ENCODE measurements around the gene NUDT4.
"Not testable (repeated sequence)": the region's sequence is repeated elsewhere in the genome, so short reads cannot be mapped to it uniquely, and the experiment has no call there.

The NUDT4 gene

DNA sequence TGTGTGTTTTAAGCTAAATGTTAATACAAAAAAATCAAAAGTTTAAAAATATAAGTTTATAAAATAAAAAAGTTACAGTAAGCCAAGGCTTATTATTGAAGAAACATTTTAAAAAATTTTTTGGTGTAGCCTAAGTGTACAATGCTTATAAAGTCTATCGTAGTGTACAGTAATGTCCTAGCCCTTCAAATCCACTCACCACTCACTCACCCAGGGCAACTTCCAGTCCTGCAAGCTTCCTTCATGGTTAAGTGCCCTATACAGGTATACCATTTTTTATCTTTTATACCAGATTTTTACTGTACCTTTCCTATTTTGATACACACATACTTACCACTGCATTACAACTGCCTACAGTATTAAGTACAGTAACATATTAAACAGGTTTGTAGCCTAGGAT, 52.1 kb downstream of the NUDT4 start:
- no peak for DNase-seq

DNA sequence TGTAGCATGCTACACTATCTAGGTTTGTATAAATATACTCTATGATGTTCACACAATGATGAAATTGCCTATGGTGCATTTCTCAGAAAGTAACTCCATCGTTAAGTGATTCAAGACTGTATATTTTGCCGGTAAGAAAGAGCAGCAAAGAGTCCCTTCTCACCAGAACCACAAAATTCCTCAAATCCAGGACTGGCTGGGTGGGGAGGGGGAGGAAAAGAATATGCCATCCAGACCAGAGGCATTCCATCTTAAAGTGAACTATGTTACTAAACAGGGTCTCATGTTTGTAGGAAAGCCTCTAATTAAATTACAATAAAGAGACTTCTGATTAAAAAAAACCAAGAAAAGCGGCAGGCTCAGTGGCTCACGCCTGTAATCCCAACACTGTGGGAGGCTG, 52.6 kb downstream of the NUDT4 start:
- DNase-seq = no peak

DNA sequence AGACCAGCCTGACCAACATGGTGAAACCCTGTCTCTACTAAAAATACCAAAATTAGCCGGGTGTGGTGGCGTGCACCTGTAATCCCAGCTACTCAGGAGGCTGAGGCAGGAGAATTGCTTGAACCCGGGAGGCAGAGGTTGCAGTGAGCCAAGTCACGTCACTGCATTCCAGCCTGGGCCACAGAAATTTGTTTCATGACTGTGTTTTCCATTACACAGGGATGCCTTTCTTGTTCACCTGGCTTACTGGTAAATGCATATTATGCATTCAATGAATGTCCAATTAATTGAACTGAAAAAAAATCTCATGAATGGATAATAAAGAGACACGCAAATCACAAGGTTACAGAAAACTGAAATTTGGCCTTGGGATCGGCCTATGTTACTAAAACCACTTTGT, 54.3 kb downstream of the NUDT4 start:
- not testable (repeated sequence) for DNase-seq

DNA sequence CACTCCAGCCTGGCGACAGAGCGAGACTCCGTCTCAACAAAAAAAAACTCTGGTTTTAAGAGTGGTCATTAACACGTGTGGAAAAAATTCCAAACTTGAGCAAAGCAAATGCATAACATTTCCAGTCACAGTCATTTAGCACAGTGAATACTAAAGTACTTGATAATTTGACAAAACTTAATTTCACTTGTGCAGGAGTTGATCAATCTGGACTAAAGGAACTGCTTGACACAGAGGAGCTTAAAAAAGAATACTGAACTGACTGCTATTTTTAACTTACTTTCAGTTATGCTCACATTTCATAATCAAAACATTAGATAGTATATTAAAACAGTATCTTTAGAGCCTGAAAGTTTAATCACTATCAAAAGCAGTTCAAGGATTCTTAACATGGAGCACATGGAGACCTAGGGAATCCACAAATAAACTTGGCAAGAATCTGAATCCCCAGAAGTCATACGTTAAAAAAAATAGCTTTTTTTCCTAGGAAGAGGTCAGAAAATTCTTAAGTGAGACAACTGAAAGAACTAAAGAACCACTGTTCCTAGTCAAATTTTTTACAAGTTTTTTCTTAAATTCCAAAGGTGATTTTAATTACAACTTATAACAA, 56.6 kb downstream of the NUDT4 start:
- DNase-seq = no peak

DNA sequence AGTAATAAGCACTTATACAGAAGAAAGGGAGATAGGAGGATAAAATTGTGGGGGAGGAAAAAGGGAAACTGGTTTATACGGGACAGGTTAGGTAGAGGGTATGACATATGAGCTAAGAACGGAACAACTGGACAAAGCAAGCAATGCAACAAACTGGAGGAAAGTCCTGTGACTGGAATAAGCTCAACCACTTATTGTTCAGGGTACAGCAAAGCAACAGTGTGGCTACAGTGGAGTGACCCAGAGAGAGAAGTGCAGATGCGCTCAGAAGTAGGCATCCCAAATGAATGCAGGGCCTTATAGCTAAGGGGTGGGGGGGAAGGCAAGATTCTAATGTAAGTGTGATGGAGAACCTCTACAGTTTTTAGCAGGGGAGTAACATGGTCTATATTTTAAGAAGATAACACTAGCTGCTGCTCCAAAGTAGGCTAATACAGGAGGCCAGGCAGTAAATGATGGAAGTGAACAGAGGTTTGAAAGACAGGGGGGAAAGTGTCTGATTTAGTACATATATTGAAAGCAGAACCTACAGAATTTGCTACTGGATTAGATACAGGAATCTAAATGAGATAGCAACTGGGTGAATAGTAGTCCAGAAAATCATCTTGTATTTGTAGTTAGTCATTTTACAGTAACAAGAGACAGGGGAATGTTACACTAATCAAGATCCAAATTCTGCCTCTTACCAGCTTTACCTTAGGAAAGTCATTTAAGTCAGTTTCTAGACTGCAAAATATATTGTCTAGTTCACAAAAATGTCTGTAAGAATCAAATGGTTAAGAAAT, 60.7 kb downstream of the NUDT4 start:
- DNase-seq = no peak

DNA sequence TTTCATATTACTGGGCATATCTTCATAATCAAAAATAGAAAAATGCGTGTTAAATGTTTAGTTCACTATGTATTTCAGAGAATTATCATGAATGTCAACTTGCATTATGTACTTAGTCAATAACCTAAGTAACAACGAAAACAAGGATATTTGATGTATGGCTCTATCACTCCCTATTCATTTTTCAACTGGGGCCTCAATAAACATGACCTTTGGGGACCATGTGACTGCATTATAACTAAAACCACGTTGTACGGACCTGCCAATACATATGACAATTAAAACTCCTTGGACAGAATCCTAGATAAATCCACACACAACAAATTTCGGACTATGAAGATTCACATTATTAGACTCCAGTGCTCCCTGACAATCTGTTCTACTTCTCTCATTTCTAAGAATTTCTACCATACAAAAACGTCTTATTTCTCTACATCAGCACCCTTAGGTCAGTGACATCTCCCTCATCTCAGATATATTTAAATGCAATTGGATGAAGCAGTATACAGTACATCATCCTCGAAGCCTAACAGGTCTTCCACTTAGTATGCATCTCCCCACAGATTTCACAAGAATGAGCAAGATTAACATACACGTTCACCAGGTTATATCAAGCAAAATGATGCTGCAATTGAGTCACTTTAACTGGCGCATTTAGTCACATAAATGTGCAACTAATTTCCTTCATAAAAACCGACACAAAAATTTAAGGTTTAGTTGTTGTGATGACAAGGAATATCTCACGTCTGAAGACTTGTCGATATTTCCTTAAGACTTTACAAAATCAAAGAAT, 62.5 kb downstream of the NUDT4 start:
- DNase-seq = peak; percentile 40

DNA sequence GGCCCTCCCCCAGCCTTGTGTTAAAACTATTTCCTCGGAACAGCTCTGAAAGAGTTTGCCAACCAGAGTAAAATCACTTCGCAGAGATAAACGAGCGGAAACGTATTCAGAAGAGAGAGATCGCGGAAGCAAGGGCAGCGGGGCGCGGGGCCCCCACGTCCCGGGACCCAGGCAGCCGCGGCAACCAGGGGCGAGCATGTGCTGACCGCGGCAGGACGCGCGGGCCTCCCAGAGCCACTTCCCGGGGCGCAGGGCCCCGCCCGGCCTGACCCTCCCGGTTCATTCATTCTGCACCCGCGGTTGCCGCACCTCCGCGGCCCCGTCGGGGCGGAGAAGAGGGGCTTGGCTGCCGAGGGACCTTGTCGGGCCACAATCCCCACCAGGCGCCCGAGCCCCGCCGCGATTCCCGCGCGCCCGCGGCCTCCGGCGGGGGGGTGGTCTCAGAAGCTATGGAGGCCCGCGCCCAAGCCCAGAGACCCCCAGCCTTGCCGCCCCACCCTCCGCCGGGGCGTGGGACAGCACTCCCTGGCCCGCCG, 63.4 kb downstream of the NUDT4 start:
- DNase-seq = peak; percentile 48

DNA sequence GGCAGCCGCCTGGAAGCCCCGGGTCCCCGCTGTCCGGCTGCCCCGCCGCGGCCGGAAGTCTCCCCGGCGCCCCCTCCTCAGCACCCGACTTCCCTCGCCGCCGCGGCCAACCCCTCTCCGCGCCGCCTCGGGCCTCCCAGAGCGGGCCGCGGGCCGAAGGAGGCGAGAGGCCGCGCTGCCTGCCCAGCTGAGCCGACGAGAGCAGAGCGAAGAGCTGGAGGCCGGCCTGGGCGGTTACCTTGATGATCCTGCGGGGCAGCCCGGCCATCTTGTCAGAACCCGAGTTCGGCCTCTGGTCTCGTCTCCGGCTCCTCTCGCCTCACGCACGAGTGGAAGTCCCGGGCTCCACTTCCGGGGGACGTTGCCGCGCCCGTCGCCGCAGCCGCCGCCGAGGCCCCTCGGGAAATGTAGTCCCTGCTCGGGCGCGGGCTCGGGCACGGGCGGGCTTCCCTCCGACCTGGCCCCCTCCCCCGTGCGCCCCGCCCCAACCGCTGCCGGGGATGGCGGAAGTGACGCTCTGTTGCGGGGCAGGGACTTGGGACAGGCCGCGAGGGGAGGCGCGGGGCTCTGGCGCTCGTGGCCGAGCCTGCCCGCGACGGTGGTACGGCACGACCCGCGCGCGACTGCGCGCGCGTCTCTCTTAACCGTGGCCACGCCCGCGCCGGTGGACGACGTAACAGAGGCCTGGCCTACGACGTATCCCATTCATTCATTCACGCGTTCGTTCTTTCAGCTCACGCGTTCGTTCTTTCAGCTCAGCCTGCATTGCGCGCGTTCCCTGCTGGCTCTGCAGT, 64.1 kb downstream of the NUDT4 start, which contains the start of gene UBE2N:
TSS of gene UBE2N (minus strand) at position 331 of the 794 bp plus-strand sequence. CDS start at position 268, 63 bp downstream.
- DNase-seq = peak; percentile 94

DNA sequence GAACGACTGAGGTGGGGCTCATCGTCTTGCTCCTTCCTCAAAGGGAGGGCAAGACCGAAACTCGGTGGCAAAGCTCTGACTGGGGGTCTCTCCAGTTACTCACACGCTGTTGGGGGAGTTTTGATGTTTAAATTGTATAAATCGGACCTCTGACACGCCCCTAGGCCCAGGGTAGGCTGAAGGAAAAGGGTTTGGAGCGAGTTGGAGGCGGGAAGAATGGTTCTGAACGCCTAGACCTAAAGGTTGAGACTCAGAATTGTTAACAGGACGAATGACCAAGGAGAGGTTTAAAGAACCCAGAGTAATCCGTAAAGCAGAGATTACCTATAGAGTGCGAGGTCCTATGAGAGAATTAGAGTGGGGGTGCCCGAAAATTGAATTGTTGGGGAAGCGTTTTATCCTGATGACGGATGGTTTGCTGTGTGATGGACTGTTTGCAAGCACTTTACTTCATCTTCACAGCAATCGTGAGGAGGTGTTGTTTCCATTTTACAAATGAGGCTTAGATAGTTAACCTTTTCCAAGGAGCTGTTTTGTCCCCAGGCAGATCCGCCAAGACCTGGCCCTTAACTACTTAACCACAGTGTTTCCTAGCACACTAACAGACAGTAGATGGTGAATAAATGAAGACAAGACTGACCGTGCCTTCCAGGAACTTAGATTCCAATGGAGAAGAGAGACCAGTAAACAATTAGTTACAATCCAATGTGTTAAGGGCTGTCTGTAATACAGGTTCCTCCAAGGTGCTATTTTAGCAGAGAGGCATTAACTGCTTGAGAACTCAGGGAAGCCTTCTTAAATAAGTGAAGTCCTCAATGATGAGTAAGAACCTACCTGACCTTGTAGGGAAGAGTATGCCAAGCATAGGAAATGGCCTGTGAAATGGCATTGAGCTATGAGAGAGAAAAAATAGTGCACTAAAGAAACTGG, 65.0 kb downstream of the NUDT4 start:
- DNase-seq = no peak

DNA sequence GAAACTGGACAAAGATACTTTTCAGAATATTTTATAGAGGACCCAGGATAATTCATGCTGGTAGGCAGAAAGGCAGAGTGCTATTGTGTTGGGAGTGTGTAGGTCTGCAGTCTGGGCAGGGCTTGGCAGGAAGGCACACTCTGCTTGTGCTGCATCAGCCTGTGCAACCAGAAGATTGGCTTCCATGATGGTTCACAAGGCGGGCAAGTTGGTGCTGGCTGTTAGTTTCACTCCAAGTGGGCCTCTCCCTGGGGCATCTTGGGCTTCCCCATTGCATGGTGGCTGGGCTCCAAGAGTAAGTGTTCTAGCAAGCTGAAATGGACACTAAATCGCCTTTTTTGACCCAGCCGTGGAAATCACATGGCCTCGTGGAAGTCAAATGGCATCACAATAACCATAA, 65.9 kb downstream of the NUDT4 start:
- no peak for DNase-seq

DNA sequence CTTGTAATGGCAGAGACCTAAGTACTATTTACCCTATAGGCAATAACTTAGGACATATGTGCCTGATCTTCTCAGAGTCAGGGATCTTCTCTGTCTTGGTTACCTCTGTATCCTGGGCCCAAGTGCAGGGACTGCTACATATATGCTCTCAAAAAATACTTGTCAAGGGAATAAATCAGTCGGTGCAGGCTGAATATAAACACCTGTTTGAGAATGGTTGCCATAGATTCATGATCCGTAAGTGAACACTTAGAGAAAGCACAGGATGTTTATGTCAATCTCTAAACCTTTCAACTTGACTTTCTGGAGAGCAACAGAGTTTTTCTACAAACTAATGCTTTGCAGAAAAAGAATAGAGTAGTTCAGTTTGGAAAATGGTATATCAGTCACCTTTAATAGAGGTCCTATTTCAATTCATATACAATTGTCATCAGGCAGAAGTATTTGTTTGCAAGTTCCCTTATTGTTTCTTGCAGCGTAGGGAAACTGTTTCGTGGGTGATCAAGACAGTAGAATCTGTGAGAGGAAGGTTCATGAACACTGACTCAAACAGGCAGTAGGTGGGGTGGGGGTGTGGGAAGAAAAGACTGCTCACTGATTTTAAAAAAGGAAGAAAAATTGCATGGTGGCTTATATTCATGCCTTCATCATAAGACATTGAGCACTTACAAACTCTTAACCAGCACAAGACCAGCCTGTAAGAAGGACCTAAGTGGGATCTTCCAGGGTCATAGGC, 70.0 kb downstream of the NUDT4 start:
- DNase-seq = peak; percentile 31

DNA sequence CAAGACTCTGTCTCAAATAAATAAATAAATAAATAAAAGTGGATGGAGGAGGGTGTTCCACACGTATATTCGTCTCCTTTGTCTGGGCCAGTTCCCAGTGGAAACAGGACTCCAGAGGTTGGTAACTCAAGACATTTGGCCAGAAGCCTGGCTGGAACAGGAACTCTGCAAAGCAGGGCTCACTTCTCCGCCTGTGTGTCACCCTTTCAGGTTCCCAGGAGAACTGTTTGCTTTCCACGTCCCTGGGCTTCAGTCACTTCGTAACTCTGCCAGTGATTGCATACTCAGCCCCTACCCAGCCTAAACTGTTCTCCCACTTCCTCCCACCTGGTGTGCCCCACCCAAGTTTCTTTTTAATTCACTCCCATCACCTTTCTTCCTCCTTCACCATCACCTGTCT, 71.1 kb downstream of the NUDT4 start:
- no peak for DNase-seq

DNA sequence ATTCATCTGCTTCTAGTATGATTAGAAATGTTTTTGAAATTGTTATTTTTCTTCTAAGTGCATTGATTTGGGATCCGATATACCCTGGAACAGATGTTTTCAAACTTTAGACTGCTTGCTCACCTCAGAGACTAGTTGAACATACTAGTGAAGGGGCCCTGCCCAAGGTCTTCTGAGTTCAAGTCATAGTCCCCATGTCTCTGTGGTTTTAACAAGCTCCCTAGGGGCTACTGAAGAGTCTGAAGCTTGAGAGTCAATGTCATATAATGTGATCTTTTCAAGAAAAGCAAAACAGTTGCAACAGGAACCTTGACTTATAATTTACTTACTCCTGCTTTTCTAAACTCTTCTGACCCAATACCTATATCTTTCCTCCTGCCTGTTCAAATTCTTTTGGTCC, 71.6 kb downstream of the NUDT4 start:
- no peak for DNase-seq

DNA sequence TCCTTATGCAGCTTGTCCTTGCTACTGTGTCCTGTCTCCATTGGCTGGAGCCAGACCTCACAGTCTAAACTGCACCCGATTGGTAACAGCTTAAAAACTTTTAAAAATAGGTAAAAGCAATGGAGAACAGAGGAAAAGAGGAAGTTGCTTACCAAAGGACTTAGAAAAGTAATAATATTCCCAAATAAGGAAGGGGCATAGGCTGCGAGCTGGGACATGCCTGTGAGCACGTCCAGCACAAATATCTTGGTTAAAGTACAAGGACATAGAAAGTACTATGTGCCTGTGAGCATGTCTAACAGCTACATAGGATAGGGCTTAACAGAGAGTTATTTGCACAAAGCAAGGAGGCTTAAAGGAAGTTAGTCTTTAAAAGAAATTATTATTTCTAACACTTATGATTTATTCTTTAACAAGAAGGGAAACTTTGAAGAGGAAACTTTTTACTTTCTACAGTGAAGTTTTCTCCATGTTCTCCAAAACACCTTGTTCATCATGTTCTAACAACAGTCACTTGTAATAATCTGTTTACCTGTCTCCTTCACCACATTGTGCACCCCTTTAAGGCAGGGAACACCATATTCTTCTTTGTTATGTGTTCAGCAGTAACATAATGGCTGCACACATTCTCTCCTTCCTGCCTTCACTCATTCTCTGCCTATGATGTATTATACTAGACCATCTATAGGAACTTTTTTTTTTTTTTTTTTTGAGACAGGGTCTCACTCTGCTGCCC, 73.9 kb downstream of the NUDT4 start:
- no peak for DNase-seq

DNA sequence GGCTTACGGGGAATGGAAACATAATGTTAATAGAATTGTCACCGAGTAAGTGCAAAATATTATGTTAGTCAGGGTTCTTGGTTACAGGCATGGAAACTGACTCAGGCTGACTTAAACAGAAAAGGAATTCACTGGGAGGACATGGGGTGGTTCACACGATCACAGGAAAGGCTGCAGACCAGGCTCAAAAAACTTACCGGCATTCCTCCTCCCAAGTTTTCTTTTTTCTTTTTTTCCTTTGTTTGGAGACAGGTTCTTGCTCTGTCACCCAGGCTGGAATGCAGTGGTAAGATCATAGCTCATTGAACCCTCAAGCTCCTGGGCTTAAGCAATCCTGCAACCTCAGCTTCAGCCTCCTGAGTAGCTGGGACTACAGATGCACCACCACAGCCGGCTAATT, 75.9 kb downstream of the NUDT4 start:
- no peak for DNase-seq

DNA sequence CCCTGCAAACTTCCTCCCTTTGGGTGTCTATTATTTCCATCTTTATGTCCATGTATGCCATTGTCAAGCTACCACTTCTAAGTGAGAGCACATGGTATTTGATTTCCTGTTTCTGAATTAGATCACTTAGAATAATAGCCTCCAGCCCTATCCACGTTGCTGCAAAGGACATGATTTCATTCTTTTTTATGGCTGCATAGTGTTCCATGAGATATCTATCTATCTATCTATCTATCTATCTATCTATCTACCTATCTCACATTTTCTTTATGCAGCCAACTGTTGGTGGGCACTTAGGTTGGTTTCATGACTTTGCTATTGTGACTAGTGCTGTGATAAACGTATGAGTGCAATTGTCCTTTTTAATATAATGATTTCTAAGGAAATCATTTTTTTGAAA, 78.4 kb downstream of the NUDT4 start:
- DNase-seq = no peak

Measured in CD4-positive, alpha-beta T cell treated with Interleukin-4 for 4 hours (primary cell).